HG03135 (cell line): ENCODE measurements around the gene WDFY1.

Source experiments
- ATAC-seq: cut with Tn5 transposase; IDR thresholded peaks from one replicate; pipeline ENCODE4 v1.9.1; 2021; ENCODE audit warnings: mild to moderate bottlenecking, moderate library complexity; ENCODE audit not compliant: unreplicated experiment

WDFY1 gene

GRCh38 chr2:223930103-223930976 is 14.8 kb downstream of the WDFY1 start:
- ATAC-seq, result no peak

DNA sequence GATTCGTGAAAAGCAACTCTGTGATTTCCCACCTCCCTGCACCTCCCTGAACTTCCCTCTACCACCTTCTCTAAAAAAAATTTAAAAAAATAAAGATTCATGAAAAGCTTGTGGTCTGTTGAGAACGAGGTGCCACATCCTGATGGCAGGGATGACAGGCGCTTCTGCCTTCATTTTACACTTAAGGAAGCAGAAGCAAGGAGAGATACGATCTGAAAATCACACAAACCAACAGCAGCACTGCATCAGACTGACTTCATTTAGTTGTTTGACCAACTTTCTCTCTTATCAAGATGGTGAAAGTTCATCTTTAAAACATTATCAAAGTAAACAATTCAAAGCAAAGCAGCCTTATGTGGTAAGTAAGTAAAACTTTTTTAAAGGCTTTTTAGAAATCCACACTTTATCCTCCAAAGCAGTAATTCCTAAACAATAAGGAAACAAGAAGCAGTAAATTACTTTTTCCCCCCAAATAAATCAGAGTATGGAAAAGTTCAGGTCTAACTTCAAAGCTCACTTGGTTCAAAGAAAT is 15.5 kb downstream of the WDFY1 start:
- ATAC-seq, result no peak

GRCh38 chr2:223928113-223929006 is 16.8 kb downstream of the WDFY1 start:
- no peak for ATAC-seq

GRCh38 chr2:223925106-223925505 is 20.0 kb downstream of the WDFY1 start:
- ATAC-seq, result no peak

- no peak for ATAC-seq
Observed at GRCh38 chr2:223923976-223924375, 21.2 kb downstream of the WDFY1 start.

DNA sequence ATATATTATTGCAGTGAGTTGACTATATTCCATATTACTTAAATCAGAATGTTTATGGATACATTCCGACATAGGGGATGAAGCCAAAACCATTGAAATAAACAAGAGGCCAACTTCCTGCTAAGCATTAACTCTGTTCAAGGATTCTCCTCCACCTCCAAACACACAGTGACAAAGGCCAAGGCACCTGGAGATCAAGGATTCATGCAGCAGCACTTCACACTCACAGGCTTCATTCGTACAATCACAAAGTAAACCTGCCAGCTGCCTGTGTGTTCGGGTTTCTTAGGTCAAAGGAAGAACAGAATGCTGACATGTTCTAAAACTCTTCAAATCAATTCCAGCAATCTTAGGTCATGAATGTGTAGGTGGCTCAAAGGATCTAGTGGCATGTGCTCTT is 22.8 kb downstream of the WDFY1 start:
- ATAC-seq, result no peak

DNA sequence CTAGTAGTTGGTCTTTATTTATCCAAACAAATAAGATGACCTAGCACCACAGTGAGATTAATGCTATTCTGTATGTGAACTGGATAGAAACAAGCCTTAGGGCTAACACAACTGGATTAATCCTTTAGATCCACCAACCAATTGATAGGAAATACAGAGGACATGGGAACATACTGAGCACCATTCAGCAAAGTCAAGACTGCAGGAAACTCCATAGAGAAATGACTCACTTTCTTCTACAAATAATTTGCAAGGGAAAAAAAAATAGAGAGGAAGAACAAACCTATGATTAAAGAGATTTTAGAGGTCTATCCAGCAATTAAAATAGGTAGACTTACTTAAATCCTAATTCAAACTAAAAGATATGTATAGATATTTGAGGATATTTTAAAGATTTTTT is 23.9 kb downstream of the WDFY1 start:
- no peak for ATAC-seq

- no peak for ATAC-seq
Observed at GRCh38 chr2:223920109-223920508, 25.0 kb downstream of the WDFY1 start.

DNA sequence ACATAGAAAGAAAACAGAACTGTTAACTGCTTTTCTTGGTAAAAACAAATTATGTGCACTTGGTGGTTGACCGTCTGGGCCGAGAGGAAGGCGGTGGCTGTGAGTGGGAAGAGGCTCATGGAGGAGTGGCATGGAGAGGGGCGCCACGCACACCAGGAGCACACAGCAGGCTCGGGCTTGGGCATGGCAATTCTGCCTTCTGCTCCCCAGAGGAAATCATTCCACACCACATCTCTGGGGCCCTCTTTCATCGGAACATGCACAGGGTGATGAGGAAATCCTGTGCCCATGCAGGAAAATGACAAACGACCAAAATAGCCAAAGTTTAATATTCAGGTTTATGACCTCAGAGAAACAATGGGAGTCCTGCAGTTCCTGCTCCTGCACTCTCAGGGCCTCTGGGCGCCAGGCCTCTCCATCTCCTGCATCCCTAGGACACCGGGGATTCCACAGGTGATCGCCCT is 26.4 kb downstream of the WDFY1 start:
- ATAC-seq, result no peak

- ATAC-seq, result no peak
Observed at GRCh38 chr2:223916181-223916920, 28.8 kb downstream of the WDFY1 start.

GRCh38 chr2:223915071-223915470 is 30.1 kb downstream of the WDFY1 start:
- ATAC-seq, result no peak

- ATAC-seq, result no peak
Observed at GRCh38 chr2:223914324-223914723, 30.8 kb downstream of the WDFY1 start.

- no peak for ATAC-seq
Observed at GRCh38 chr2:223909001-223909741, 36.0 kb downstream of the WDFY1 start.

DNA sequence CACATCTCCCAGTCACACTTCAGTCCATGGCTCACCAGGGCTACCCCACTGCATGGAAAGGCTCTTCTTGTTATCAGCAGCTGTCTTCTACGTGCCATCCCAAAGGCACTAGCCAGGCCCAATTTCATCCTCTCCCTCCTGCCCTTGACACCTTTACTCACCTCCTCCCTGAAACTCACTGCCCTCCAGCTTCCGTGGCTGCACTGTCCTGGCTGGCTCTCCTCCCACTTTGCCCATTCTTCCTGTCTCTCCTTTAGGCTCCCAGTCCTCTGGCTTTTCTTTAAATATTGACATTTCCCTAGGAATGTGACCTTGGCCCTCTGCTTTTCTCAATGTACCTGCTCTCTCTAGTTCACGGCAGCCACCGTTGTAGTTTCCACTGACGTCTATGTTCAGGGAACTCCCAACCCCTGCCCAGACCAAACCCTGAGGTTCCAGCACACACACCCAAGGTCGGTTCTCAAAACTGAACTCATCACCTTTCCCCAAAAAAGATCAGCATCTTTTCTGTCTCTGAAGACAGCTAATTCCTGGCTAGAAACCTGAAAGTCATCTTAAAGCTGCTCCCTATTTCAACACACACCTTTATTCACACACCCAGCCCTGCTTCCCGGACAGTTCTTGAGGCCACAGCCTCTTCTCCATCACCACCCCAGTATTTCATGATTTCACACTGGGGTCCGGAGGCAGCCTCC is 36.7 kb downstream of the WDFY1 start:
- no peak for ATAC-seq

DNA sequence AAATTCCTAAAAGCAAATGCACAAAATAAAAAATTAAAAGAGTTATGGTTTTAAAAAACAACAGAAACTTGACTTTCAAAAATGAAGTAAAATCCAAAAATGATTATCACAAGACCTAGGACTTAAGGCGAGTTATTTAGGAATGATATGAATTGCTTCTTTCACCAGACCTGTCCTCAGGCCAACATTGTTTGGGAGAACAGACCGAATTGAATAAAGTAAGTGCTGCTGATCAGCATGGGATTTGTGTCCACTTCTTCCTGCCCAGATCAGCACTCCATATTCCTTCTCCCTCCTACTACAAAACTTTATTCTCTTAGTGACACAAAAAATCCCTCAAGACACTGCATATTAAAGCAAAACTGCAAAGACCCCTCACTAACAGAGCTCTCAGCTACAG is 39.1 kb downstream of the WDFY1 start:
- ATAC-seq, result no peak

DNA sequence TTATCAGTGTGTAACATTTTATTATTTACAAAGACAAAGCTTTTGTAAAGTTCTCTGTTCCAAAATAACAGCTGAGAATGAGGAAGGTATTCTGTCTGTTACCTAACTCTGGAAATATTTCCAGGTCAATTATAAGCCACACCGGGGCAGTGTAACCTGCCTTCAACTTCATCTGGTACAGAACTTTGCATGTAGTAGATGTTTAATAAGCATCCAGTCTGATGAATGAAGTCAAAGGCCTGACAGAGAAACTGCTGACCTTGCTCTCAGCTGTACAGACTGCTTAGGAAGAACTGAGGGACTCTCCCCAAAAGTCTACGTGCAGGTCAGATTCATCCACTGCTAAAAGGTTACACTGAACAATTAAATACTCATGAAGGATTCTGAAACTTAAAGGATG is 43.3 kb downstream of the WDFY1 start:
- ATAC-seq, result no peak

GRCh38 chr2:223901311-223901710 is 43.8 kb downstream of the WDFY1 start:
- ATAC-seq, result no peak

DNA sequence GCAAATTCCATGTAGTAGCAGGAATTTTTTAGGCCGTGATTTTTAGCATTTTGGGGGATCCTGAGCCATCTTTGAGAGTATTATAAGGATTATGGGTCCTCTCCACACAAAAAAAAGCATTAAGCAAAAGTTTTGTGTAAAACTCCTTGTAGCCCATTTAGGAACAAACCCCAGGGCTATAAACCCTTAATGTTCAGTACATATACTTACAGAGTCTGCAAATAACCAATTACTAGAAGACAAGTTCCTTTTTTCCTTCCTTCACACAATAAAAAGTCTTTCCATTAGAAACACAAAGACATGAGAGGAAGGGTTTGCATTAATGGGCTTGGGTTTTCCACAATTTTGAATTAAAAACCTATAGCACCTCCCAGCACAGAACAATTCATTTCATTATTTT is 44.6 kb downstream of the WDFY1 start:
- no peak for ATAC-seq

DNA sequence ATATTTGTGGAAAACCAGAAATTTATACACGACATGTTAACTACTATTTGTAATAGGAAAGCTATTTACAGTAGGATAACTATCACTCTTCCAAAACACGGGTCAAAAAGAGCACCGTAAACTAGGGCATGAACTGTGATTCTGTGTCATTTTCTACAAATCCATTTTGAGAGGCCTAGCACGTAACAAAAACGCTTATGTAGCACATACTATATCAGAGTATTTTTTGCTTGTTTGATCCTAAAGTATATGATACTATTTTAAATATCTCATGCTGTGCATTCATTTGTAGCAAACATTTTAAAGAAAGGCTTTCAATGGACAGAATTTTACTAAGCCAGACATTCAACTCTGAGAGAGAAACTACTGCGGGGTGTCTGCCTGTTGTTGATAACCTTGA is 45.1 kb downstream of the WDFY1 start:
- ATAC-seq, result no peak
